H1 (cell line): ENCODE results near the gene TBCD. TPM values are rescaled to one million over a fixed set of nuclear protein-coding genes. Genes with fewer than 3 reads are reported as not detected.

Source experiments
- ATF2 ChIP-seq: IDR thresholded peaks from 2 replicates; pipeline ENCODE4 v1.6.1; 2012; ENCODE audit warnings: low read length, inconsistent platforms
- RAD21 ChIP-seq, 2 experiments: IDR thresholded peaks in 1 of 2; conservative IDR thresholded peaks in 1 of 2; 2 replicates each; pipeline ENCODE4 v1.6.1; 2011; ENCODE audit warnings: low read depth in 2 of 2, low read length in 2 of 2, improper control_type of control experiment in 1 of 2, inconsistent platforms in 1 of 2, mild to moderate bottlenecking in 1 of 2, moderate library complexity in 1 of 2
- polyA plus RNA-seq, 7 experiments: library from polyadenylated mRNA; depleted of rRNA in 3 of 7; stranded (reverse) in 5 of 7; unstranded in 2 of 7; fragments of >200 nt in 5 of 7; fragments of 200-250 nt in 2 of 7; gene quantifications; 1 replicate in 5 of 7; 2 replicates in 1 of 7; 4 replicates in 1 of 7; pipeline versions ENCODE4 v1.2.1 to v1.2.3, GENCODE V29; 2011 to 2013; ENCODE audit warnings: missing spikeins in 2 of 7, mixed read lengths in 2 of 7
- total RNA-seq: library from RNA; stranded (reverse); fragmentation: NEBNext Ultra II Directional; extraction: Animal tissue kit (Norgen Biotek cat#: 25700); gene quantifications from 2 replicates; pipeline ENCODE4 v1.2.1, GENCODE V29; 2021

TBCD gene
- total and polyA plus RNA-seq, 2 of the 8 experiments (the other 6 are each of a cell fraction or from before 2014, with no cell fraction given): 118 to 162 TPM

- TF ChIP-seq ATF2 (no peak), RAD21 (IDR thresholded peaks at IDR 0.05 in 1 of 2, conservative IDR thresholded peaks at IDR 0.05 in 1 of 2; ENCODE audit: low read depth in 2 of 2, low read length in 2 of 2) (no peak)
Observed at GRCh38 chr17:82962163-82962720, 210.4 kb downstream of the TBCD start (continued).
